Measurements from ENCODE around the gene ZNF594. TPM values are rescaled to one million over a fixed set of nuclear protein-coding genes. Genes with fewer than 3 reads are reported as not detected.
"Not testable (repeated sequence)": the region's sequence is repeated elsewhere in the genome, so short reads cannot be mapped to it uniquely, and the experiment has no call there.

Gene ZNF594
- total RNA-seq, 4 donors from 2014 or later: 2.5 to 10.1 (median 4.5) TPM

- no peak for DNase-seq (ENCODE audit: low spot score in 2 of 2)
- Histone ChIP-seq H3K4me1 (no peaks in the 10 kb centered on the region), H3K4me3 (no peak within 1 kb of the TSS), H3K36me3 (peaks cover 11% of the 10 kb centered on the region), H3K27me3 (no peaks in the 10 kb centered on the region), H3K27ac (no peak within 1 kb of the TSS), H3K9me3 (no peaks in the 10 kb centered on the region)
- 86% methylated on average over 15 of the region's 19 CpGs for WGBS
- TF ChIP-seq POLR2A (IDR thresholded peaks at IDR 0.05): no peak
- no peak for TF ChIP-seq CTCF (IDR thresholded peaks at IDR 0.05)
- TF ChIP-seq POLR2AphosphoS5 (IDR thresholded peaks at IDR 0.05): no peak
- TF ChIP-seq EP300 (IDR thresholded peaks at IDR 0.05): no peak
These were observed 43.2 kb upstream of the ZNF594 start, which contains the start of gene SCIMP for GRCh38 chr17:5234645-5235576. SCIMP (minus strand) TSS chr17:5234860; CDS start chr17:5234755, 105 bp downstream.

- H3K4me3 ChIP-seq; H3K27me3 ChIP-seq; DNase-seq (ENCODE audit: low spot score in 2 of 2); H3K4me1 ChIP-seq; H3K9me3 ChIP-seq; H3K27ac ChIP-seq: not testable (repeated sequence)
- WGBS: 92% methylated on average over 7 of the region's 7 CpGs
- peaks cover 11% of the 10 kb centered on the region for H3K36me3 ChIP-seq
These were observed 41.8 kb upstream of the ZNF594 start for GRCh38 chr17:5233492-5233891.

- H3K4me1 ChIP-seq: no peaks in the 10 kb centered on the region
- no peaks in the 10 kb centered on the region for H3K9me3 ChIP-seq
- no peaks in the 10 kb centered on the region for H3K27me3 ChIP-seq
- TF ChIP-seq CTCF (IDR thresholded peaks at IDR 0.05) (no peak), POLR2AphosphoS5 (IDR thresholded peaks at IDR 0.05) (no peak), POLR2A (IDR thresholded peaks at IDR 0.05) (no peak), EP300 (IDR thresholded peaks at IDR 0.05) (no peak)
- WGBS: 96% methylated on average over 15 of the region's 15 CpGs
- no peak overlapping the region for H3K4me3 ChIP-seq
- H3K36me3 ChIP-seq: peaks cover 14% of the 10 kb centered on the region
- H3K27ac ChIP-seq: no peak overlapping the region
- no peak for DNase-seq (ENCODE audit: low spot score in 2 of 2)
These were observed 35.5 kb upstream of the ZNF594 start for GRCh38 chr17:5226940-5227878.

GRCh38 chr17:5225668-5226457 lies 34.2 kb upstream of the ZNF594 start:
- H3K27me3 ChIP-seq: no peaks in the 10 kb centered on the region
- DNase-seq (ENCODE audit: low spot score in 2 of 2): no peak
- H3K4me1 ChIP-seq: no peaks in the 10 kb centered on the region
- H3K4me3 ChIP-seq: no peak overlapping the region
- WGBS: 93% methylated on average over 17 of the region's 17 CpGs
- H3K27ac ChIP-seq: no peak overlapping the region
- peaks cover 16% of the 10 kb centered on the region for H3K36me3 ChIP-seq
- no peaks in the 10 kb centered on the region for H3K9me3 ChIP-seq
- TF ChIP-seq POLR2AphosphoS5 (IDR thresholded peaks at IDR 0.05): no peak
- TF ChIP-seq POLR2A (IDR thresholded peaks at IDR 0.05): no peak
- TF ChIP-seq CTCF (IDR thresholded peaks at IDR 0.05): no peak
- no peak for TF ChIP-seq EP300 (IDR thresholded peaks at IDR 0.05)

GRCh38 chr17:5221912-5222311 lies 30.2 kb upstream of the ZNF594 start:
- not testable (repeated sequence) for H3K9me3 ChIP-seq; H3K4me3 ChIP-seq; H3K27ac ChIP-seq; DNase-seq (ENCODE audit: low spot score in 2 of 2); H3K27me3 ChIP-seq; H3K4me1 ChIP-seq
- H3K36me3 ChIP-seq: peaks cover 15% of the 10 kb centered on the region
- WGBS: 94% methylated on average over 12 of the region's 12 CpGs

Measured in suprapubic skin (tissue), 4 donors.